ENCODE data around the gene MATN1. TPM values are rescaled to one million over a fixed set of nuclear protein-coding genes. Genes with fewer than 3 reads are reported as not detected.

Gene MATN1
- total RNA-seq, 1 experiment from 2014 or later, result 0.12 TPM

GRCh38 chr1:30698401-30698981, 24.9 kb downstream of the MATN1 start:
- no peak; the same call in 1 of the 2 replicates for ATAC-seq
- Histone ChIP-seq H3K27me3 (ENCODE audit: insufficient read depth, low read length) (no peaks in the 10 kb centered on the region), H3K4me2 (ENCODE audit: low read length) (no peak overlapping the region), H3K4me1 (ENCODE audit: control insufficient read depth in 1 of 2, insufficient read depth in 2 of 2, low read length in 2 of 2) (peaks cover 3 to 21% of the 10 kb centered on the region in 2 experiments; a peak in 3 of 4 replicates), H3K27ac (ENCODE audit: low read depth, low read length) (no peak overlapping the region), H2AFZ (ENCODE audit: low read depth, low read length, poor library complexity, severe bottlenecking) (no peak overlapping the region), H4K20me1 (ENCODE audit: insufficient read depth) (no peaks in the 10 kb centered on the region), H3K9ac (ENCODE audit: low read length) (no peak overlapping the region), H3K9me3 (ENCODE audit: control insufficient read depth in 1 of 2, insufficient read depth in 1 of 2, low read depth in 1 of 2, low read length in 2 of 2) (no peaks in the 10 kb centered on the region), H3K79me2 (ENCODE audit: insufficient read depth, low read length) (no peaks in the 10 kb centered on the region), H3K4me3 (replicated peaks in 1 of 2; ENCODE audit: low read depth in 1 of 2, low read length in 2 of 2) (no peak overlapping the region), H3K36me3 (ENCODE audit: control insufficient read depth in 1 of 2, insufficient read depth in 2 of 2, low read length in 2 of 2) (no peaks in the 10 kb centered on the region), H3K9me2 (ENCODE audit: insufficient read depth) (no peaks in the 10 kb centered on the region)
- ChIA-PET RAD21 (ENCODE audit: low non-redundant PET in 1 of 2, low total read pairs in 2 of 2, uncharacterized antibody in 2 of 2, unreplicated experiment in 2 of 2) (no interaction called here), CTCF (interaction anchor here (1.0 to 1.7 kb wide), 2 partner anchors 318 to 345 kb away, joined by 4 to 6 read pairs; no protein-coding TSS in a partner anchor), POLR2A (no interaction called here)
- BruUV-seq (replicated peaks), result no TSS peak
- intact Hi-C loops (cut with micrococcal nuclease), result no loop called here
- DNase-seq (ENCODE audit: low read depth, low spot score), result no peak
- no peak for TF ChIP-seq SP1 (IDR thresholded peaks at IDR 0.05; ENCODE audit: low read depth)
- TF ChIP-seq POLR2AphosphoS5 (IDR thresholded peaks at IDR 0.05; ENCODE audit: low read depth, low read length), result no peak
- no peak for TF ChIP-seq EGR1 (IDR thresholded peaks at IDR 0.05; ENCODE audit: low read depth)
- TF ChIP-seq ZNF274 (IDR thresholded peaks at IDR 0.05; ENCODE audit: low read depth, low read length), result no peak
- TF ChIP-seq ATF3 (IDR thresholded peaks at IDR 0.05), result no peak
- TF ChIP-seq EZH2 (IDR thresholded peaks at IDR 0.05), result no peak
- TF ChIP-seq CBX3 (IDR thresholded peaks at IDR 0.05; ENCODE audit: low read depth), result no peak

GRCh38 chr1:30697571-30698376, 25.6 kb downstream of the MATN1 start:
- Histone ChIP-seq H3K79me2 (ENCODE audit: insufficient read depth, low read length) (no peaks in the 10 kb centered on the region), H4K20me1 (ENCODE audit: insufficient read depth) (no peaks in the 10 kb centered on the region), H3K4me3 (replicated peaks in 1 of 2; ENCODE audit: low read depth in 1 of 2, low read length in 2 of 2) (no peak overlapping the region), H3K4me1 (ENCODE audit: control insufficient read depth in 1 of 2, insufficient read depth in 2 of 2, low read length in 2 of 2) (peaks cover 3 to 21% of the 10 kb centered on the region in 2 experiments; a peak in 3 of 4 replicates), H3K27me3 (ENCODE audit: insufficient read depth, low read length) (no peaks in the 10 kb centered on the region), H3K4me2 (ENCODE audit: low read length) (no peak overlapping the region), H3K9ac (ENCODE audit: low read length) (no peak overlapping the region), H3K9me2 (ENCODE audit: insufficient read depth) (no peaks in the 10 kb centered on the region), H2AFZ (ENCODE audit: low read depth, low read length, poor library complexity, severe bottlenecking) (no peak overlapping the region), H3K9me3 (ENCODE audit: control insufficient read depth in 1 of 2, insufficient read depth in 1 of 2, low read depth in 1 of 2, low read length in 2 of 2) (no peaks in the 10 kb centered on the region), H3K36me3 (ENCODE audit: control insufficient read depth in 1 of 2, insufficient read depth in 2 of 2, low read length in 2 of 2) (no peaks in the 10 kb centered on the region), H3K27ac (ENCODE audit: low read depth, low read length) (no peak overlapping the region)
- TF ChIP-seq TCF7L2 (IDR thresholded peaks at IDR 0.05; ENCODE audit: borderline replicate concordance, extremely low read depth, insufficient read depth, insufficient read length), result no peak
- TF ChIP-seq RAD21 (IDR thresholded peaks at IDR 0.05; ENCODE audit: low read depth), result peak; percentile 62
- no peak for TF ChIP-seq EZH2 (IDR thresholded peaks at IDR 0.05)
- no peak for TF ChIP-seq JUND (IDR thresholded peaks at IDR 0.05)
- TF ChIP-seq ZFX (IDR thresholded peaks at IDR 0.05), result no peak
- peak in 2 of 3 experiments; percentile 22 to 32; a peak in 1 of 6 replicates for TF ChIP-seq CTCF (IDR thresholded peaks at IDR 0.05 in 2 of 3, conservative IDR thresholded peaks at IDR 0.05 in 1 of 3; ENCODE audit: borderline replicate concordance in 1 of 3, insufficient read depth in 1 of 3, low read depth in 2 of 3, low read length in 2 of 3)
- TF ChIP-seq EGR1 (IDR thresholded peaks at IDR 0.05; ENCODE audit: low read depth), result no peak
- CTCF ChIA-PET, result interaction anchor here (1.0 to 1.7 kb wide), 2 partner anchors 317 to 344 kb away, joined by 4 to 6 read pairs; no protein-coding TSS in a partner anchor
- RAD21 ChIA-PET (ENCODE audit: low non-redundant PET in 1 of 2, low total read pairs in 2 of 2, uncharacterized antibody in 2 of 2, unreplicated experiment in 2 of 2), result no interaction called here
- ATAC-seq (peak; percentile 78), DNase-seq (ENCODE audit: low read depth, low spot score) (no peak)
- POLR2A ChIA-PET, result no interaction called here
- intact Hi-C loops (cut with micrococcal nuclease), result no loop called here
- BruUV-seq (replicated peaks), result no TSS peak
